GM12873 (cell line): ENCODE measurements around the gene SWT1.
A peak's percentile ranks its signal among the peaks of the same experiment; 100 is the strongest.

Source experiments
- CTCF ChIP-seq: IDR thresholded peaks from 2 replicates; pipeline ENCODE4 v1.5.1; 2012; ENCODE audit warnings: low read depth, mild to moderate bottlenecking, moderate library complexity, low read length, control low read depth; ENCODE audit not compliant: insufficient read depth; ENCODE audit errors: missing control alignments

Gene SWT1

GRCh38 chr1:185156288-185156853 is 596 bp upstream of the SWT1 start:
- no peak for TF ChIP-seq CTCF

GRCh38 chr1:185157599-185158412 is 839 bp downstream of the SWT1 start:
- TF ChIP-seq CTCF = no peak

GRCh38 chr1:185158800-185159199 is 1.8 kb downstream of the SWT1 start:
- TF ChIP-seq CTCF = no peak

GRCh38 chr1:185159966-185160365 is 3.0 kb downstream of the SWT1 start:
- TF ChIP-seq CTCF = no peak

GRCh38 chr1:185162491-185162890 is 5.5 kb downstream of the SWT1 start:
- no peak for TF ChIP-seq CTCF

GRCh38 chr1:185166106-185166505 is 9.1 kb downstream of the SWT1 start:
- no peak for TF ChIP-seq CTCF

- TF ChIP-seq CTCF = peak; percentile 70
These were observed 13.4 kb downstream of the SWT1 start for GRCh38 chr1:185170291-185170848.
